ENCODE results near the gene CYP26B1. TPM values are rescaled to one million over a fixed set of nuclear protein-coding genes. Genes with fewer than 3 reads are reported as not detected.

The CYP26B1 gene
- polyA plus RNA-seq, 1 donor (not counting 4 experiments of a cell fraction or from before 2014, with no cell fraction given) = 1.2 TPM

- Histone ChIP-seq H3K79me2 (ENCODE audit: control insufficient read depth, insufficient read depth, low read length) (no peaks in the 10 kb centered on the region), H3K36me3 (ENCODE audit: control insufficient read depth in 2 of 2, extremely low read depth in 1 of 2, insufficient read depth in 2 of 2, low read length in 2 of 2) (no peaks in the 10 kb centered on the region), H3K4me2 (ENCODE audit: control insufficient read depth, extremely low read depth, insufficient read depth, low read depth, low read length) (no peak overlapping the region), H3K9me1 (ENCODE audit: control insufficient read depth, extremely low read depth, insufficient read depth, low read length) (no peaks in the 10 kb centered on the region), H3K27ac (ENCODE audit: control insufficient read depth, insufficient read depth, low read length) (no peak overlapping the region), H3K9ac (ENCODE audit: control insufficient read depth, extremely low read depth, insufficient read depth, low read length) (no peak overlapping the region), H3K27me3 (ENCODE audit: control insufficient read depth, extremely low read depth, insufficient read depth, low read length) (peaks cover 3% of the 10 kb centered on the region), H2AFZ (ENCODE audit: control insufficient read depth, low read length) (no peak overlapping the region), H4K20me1 (ENCODE audit: control insufficient read depth, extremely low read depth, insufficient read depth, low read length) (no peaks in the 10 kb centered on the region), H3K4me3 (ENCODE audit: control insufficient read depth in 2 of 3, extremely low read depth in 1 of 3, insufficient read depth in 2 of 3, low read depth in 1 of 3, low read length in 3 of 3) (no peak overlapping the region), H3K9me3 (ENCODE audit: control insufficient read depth, low read depth, low read length) (no peaks in the 10 kb centered on the region), H3K4me1 (ENCODE audit: control insufficient read depth, extremely low read depth, insufficient read depth, low read length) (no peaks in the 10 kb centered on the region)
- FAIRE-seq (no peak), DNase-seq (ENCODE audit: low read depth, low spot score) (no peak)
- no peak for TF ChIP-seq EZH2 (IDR thresholded peaks at IDR 0.05; ENCODE audit: low read length)
- TF ChIP-seq, protein P1, sequence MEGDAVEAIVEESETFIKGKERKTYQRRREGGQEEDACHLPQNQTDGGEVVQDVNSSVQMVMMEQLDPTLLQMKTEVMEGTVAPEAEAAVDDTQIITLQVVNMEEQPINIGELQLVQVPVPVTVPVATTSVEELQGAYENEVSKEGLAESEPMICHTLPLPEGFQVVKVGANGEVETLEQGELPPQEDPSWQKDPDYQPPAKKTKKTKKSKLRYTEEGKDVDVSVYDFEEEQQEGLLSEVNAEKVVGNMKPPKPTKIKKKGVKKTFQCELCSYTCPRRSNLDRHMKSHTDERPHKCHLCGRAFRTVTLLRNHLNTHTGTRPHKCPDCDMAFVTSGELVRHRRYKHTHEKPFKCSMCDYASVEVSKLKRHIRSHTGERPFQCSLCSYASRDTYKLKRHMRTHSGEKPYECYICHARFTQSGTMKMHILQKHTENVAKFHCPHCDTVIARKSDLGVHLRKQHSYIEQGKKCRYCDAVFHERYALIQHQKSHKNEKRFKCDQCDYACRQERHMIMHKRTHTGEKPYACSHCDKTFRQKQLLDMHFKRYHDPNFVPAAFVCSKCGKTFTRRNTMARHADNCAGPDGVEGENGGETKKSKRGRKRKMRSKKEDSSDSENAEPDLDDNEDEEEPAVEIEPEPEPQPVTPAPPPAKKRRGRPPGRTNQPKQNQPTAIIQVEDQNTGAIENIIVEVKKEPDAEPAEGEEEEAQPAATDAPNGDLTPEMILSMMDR (optimal IDR thresholded peaks at IDR 0.05 in 1 of 3, IDR thresholded peaks at IDR 0.05 in 1 of 3, conservative IDR thresholded peaks at IDR 0.05 in 1 of 3; ENCODE audit: extremely low read depth in 1 of 3, insufficient read depth in 2 of 3, low read length in 3 of 3) = no peak
- dilution Hi-C loops (cut with MboI; ENCODE audit: extremely low pct_ligation_motif_present, low sequenced_read_pairs) = no loop called here
These were observed 66.2 kb downstream of the CYP26B1 start for GRCh38 chr2:72081451-72081850.

GRCh38 chr2:72080286-72081145 is 67.1 kb downstream of the CYP26B1 start:
- dilution Hi-C loops (cut with MboI; ENCODE audit: extremely low pct_ligation_motif_present, low sequenced_read_pairs) = no loop called here
- Histone ChIP-seq H3K4me3 (ENCODE audit: control insufficient read depth in 2 of 3, extremely low read depth in 1 of 3, insufficient read depth in 2 of 3, low read depth in 1 of 3, low read length in 3 of 3) (no peak overlapping the region), H3K9ac (ENCODE audit: control insufficient read depth, extremely low read depth, insufficient read depth, low read length) (no peak overlapping the region), H4K20me1 (ENCODE audit: control insufficient read depth, extremely low read depth, insufficient read depth, low read length) (no peaks in the 10 kb centered on the region), H3K27me3 (ENCODE audit: control insufficient read depth, extremely low read depth, insufficient read depth, low read length) (peaks cover 3% of the 10 kb centered on the region), H3K27ac (ENCODE audit: control insufficient read depth, insufficient read depth, low read length) (no peak overlapping the region), H3K79me2 (ENCODE audit: control insufficient read depth, insufficient read depth, low read length) (no peaks in the 10 kb centered on the region), H3K9me3 (ENCODE audit: control insufficient read depth, low read depth, low read length) (no peaks in the 10 kb centered on the region), H3K4me2 (ENCODE audit: control insufficient read depth, extremely low read depth, insufficient read depth, low read depth, low read length) (no peak overlapping the region), H3K9me1 (ENCODE audit: control insufficient read depth, extremely low read depth, insufficient read depth, low read length) (no peaks in the 10 kb centered on the region), H3K36me3 (ENCODE audit: control insufficient read depth in 2 of 2, extremely low read depth in 1 of 2, insufficient read depth in 2 of 2, low read length in 2 of 2) (no peaks in the 10 kb centered on the region), H3K4me1 (ENCODE audit: control insufficient read depth, extremely low read depth, insufficient read depth, low read length) (no peaks in the 10 kb centered on the region), H2AFZ (ENCODE audit: control insufficient read depth, low read length) (no peak overlapping the region)
- TF ChIP-seq, protein P1 (optimal IDR thresholded peaks at IDR 0.05 in 1 of 3, IDR thresholded peaks at IDR 0.05 in 1 of 3, conservative IDR thresholded peaks at IDR 0.05 in 1 of 3; ENCODE audit: extremely low read depth in 1 of 3, insufficient read depth in 2 of 3, low read length in 3 of 3) = no peak
- TF ChIP-seq EZH2 (IDR thresholded peaks at IDR 0.05; ENCODE audit: low read length) = no peak
- FAIRE-seq = no peak
- DNase-seq (ENCODE audit: low read depth, low spot score) = no peak

All from keratinocyte (primary cell).